Hepatocyte (in vitro differentiated cells): ENCODE data around the gene ERH. TPM values are rescaled to one million over a fixed set of nuclear protein-coding genes. Genes with fewer than 3 reads are reported as not detected.

ENCODE experiments used
- DNase-seq: peaks from one replicate; pipeline ENCODE4 v3.0.0-alpha.2; 2016; ENCODE audit warnings: low spot score
- H2AFZ ChIP-seq: fragments of 200-600 bp; sonication (generic); 2 replicates; pipeline ENCODE4 v1.6.0; 2016; ENCODE audit warnings: antibody characterized with exemption, mild to moderate bottlenecking
- H3K27ac ChIP-seq: fragments of 200-600 bp; sonication (generic); 2 replicates; pipeline ENCODE4 v1.5.1; 2016; ENCODE audit warnings: mild to moderate bottlenecking
- H3K27me3 ChIP-seq: fragments of 200-600 bp; sonication (generic); 2 replicates; pipeline ENCODE4 v1.6.1; 2016
- H3K36me3 ChIP-seq: fragments of 200-600 bp; sonication (generic); replicated peaks from 2 replicates; pipeline ENCODE4 v1.5.1; 2016; ENCODE audit warnings: low read depth; ENCODE audit not compliant: insufficient read depth
- H3K4me1 ChIP-seq: fragments of 200-600 bp; sonication (generic); 2 replicates; pipeline ENCODE4 v1.5.1; 2016; ENCODE audit warnings: mild to moderate bottlenecking, moderate library complexity; ENCODE audit not compliant: insufficient read depth
- H3K4me2 ChIP-seq: fragments of 200-600 bp; sonication (generic); 2 replicates; pipeline ENCODE4 v1.6.0; 2016
- H3K4me3 ChIP-seq: fragments of 200-600 bp; sonication (generic); 2 replicates; pipeline ENCODE4 v1.5.1; 2016; ENCODE audit warnings: mild to moderate bottlenecking
- H3K79me2 ChIP-seq: fragments of 200-600 bp; sonication (generic); 2 replicates; pipeline ENCODE4 v1.6.0; 2017; ENCODE audit warnings: mild to moderate bottlenecking
- H3K9me2 ChIP-seq: fragments of 200-600 bp; sonication (generic); replicated peaks from 2 replicates; pipeline ENCODE4 v1.6.0; 2017; ENCODE audit warnings: mild to moderate bottlenecking; ENCODE audit not compliant: insufficient read depth
- H3K9me3 ChIP-seq: fragments of 200-600 bp; sonication (generic); 2 replicates; pipeline ENCODE4 v1.5.1; 2016; ENCODE audit warnings: low read depth, mild to moderate bottlenecking
- H4K20me1 ChIP-seq: fragments of 200-600 bp; sonication (generic); 2 replicates; pipeline ENCODE4 v1.6.0; 2016; ENCODE audit warnings: mild to moderate bottlenecking; ENCODE audit not compliant: insufficient read depth, poor library complexity, severe bottlenecking
- EZH2 ChIP-seq: fragments of 200-600 bp; sonication (generic); IDR thresholded peaks from 2 replicates; pipeline ENCODE4 v1.6.1; 2016; ENCODE audit warnings: antibody characterized with exemption, mild to moderate bottlenecking, borderline replicate concordance
- EZH2phosphoT487 ChIP-seq: fragments of 200-600 bp; sonication (generic); IDR thresholded peaks from one replicate; pipeline ENCODE4 v1.6.1; 2018; ENCODE audit warnings: antibody characterized with exemption, mild to moderate bottlenecking, low read depth, moderate library complexity; ENCODE audit not compliant: unreplicated experiment, severe bottlenecking
- WGBS: methylation state at CpG from one replicate; pipeline ENCODE4 v1.1.6; 2016; ENCODE audit warnings: low lambda C conversion rate; ENCODE audit errors: missing lambda C conversion rate; 5-methylcytosine and 5-hydroxymethylcytosine counted together
- polyA plus RNA-seq: library from polyadenylated mRNA; unstranded; fragments of >200 nt; fragmentation: Nextera tagmentation; extraction: Ambion mirVana; gene quantifications from 2 replicates; pipeline ENCODE4 v1.2.1, GENCODE V29; 2016
- total RNA-seq: library from RNA; depleted of rRNA; stranded (reverse); fragments of >200 nt; gene quantifications from 2 replicates; pipeline ENCODE4 v1.2.3, GENCODE V29; 2014
- TF ChIP-seq, protein P1 (sequence below): fragments of 200-600 bp; sonication (generic); IDR thresholded peaks from 2 replicates; pipeline ENCODE4 v1.5.1; 2016; ENCODE audit warnings: antibody characterized with exemption, mild to moderate bottlenecking; ENCODE audit not compliant: poor library complexity

The ERH gene
- total and polyA plus RNA-seq, 2 experiments from 2014 or later, result 147 to 219 TPM

DNA sequence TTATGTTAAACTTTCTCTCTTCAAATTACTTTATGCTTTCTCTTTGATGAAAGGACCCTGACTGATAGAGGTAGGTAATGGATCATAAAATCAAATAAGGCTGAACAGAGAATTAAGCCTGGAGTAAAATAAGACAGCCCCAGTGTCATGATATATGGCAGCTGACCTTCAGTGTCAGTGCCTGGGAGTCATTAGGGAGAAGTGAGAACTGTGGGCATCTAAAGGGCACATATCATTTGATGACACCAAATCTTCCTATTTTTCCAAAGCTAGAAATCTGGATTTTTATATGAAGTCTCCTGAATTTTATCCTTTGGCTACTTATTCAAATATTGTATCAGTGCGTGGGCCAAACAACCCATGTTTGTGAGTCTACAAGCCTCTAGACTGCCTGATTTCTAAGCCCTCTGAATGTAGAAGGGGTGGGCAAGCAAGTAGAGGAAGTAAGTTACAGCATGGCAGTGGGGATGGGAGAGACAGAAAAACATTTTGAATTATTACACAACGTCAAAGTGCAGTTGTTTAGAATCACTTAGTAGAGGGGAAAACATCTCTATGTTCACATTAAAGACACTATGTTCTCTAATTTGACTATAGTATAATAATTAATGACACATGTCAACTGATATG is 10.3 kb upstream of the ERH start:
- Histone ChIP-seq H3K36me3 (no peaks in the 10 kb centered on the region), H3K27ac (no peak overlapping the region), H4K20me1 (peaks cover 39% of the 10 kb centered on the region), H3K4me3 (no peak overlapping the region), H3K27me3 (no peaks in the 10 kb centered on the region), H2AFZ (no peak overlapping the region), H3K4me2 (no peak overlapping the region), H3K9me2 (no peaks in the 10 kb centered on the region), H3K4me1 (no peaks in the 10 kb centered on the region), H3K79me2 (peaks cover 97% of the 10 kb centered on the region), H3K9me3 (no peaks in the 10 kb centered on the region)
- DNase-seq, result no peak
- no peak for TF ChIP-seq EZH2
- WGBS, result 90% methylated on average over 2 of the region's 2 CpGs

DNA sequence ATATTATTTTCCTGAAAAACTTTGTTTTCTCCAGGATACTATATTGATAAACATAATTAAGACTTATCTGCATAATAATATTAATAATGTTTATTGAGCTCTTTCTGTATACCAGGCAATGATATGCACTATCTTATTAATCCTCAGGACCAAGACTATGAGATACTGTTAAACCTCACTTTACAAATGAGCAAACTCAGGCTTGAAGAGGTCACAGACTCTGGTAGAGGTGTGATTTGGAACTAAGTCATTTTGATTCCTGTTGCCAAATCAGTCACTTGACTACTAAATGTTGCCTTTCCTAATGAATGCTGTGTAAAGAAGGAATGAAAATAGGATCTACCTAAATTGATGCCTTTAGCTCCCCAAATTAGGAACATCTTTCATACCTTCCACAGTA is 7.7 kb upstream of the ERH start:
- Histone ChIP-seq H3K36me3 (no peaks in the 10 kb centered on the region), H3K27ac (no peak overlapping the region), H3K4me3 (no peak overlapping the region), H3K79me2 (peaks cover 99% of the 10 kb centered on the region), H3K9me3 (no peaks in the 10 kb centered on the region), H3K4me1 (peaks cover 13% of the 10 kb centered on the region), H3K9me2 (no peaks in the 10 kb centered on the region), H3K4me2 (no peak overlapping the region), H3K27me3 (no peaks in the 10 kb centered on the region), H4K20me1 (peaks cover 41% of the 10 kb centered on the region), H2AFZ (no peak overlapping the region)
- no peak for DNase-seq
- TF ChIP-seq, protein P1, sequence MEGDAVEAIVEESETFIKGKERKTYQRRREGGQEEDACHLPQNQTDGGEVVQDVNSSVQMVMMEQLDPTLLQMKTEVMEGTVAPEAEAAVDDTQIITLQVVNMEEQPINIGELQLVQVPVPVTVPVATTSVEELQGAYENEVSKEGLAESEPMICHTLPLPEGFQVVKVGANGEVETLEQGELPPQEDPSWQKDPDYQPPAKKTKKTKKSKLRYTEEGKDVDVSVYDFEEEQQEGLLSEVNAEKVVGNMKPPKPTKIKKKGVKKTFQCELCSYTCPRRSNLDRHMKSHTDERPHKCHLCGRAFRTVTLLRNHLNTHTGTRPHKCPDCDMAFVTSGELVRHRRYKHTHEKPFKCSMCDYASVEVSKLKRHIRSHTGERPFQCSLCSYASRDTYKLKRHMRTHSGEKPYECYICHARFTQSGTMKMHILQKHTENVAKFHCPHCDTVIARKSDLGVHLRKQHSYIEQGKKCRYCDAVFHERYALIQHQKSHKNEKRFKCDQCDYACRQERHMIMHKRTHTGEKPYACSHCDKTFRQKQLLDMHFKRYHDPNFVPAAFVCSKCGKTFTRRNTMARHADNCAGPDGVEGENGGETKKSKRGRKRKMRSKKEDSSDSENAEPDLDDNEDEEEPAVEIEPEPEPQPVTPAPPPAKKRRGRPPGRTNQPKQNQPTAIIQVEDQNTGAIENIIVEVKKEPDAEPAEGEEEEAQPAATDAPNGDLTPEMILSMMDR, result no peak
- TF ChIP-seq EZH2 (no peak), EZH2phosphoT487 (no peak)

- 95% methylated on average over 5 of the region's 5 CpGs for WGBS
- H3K9me3 ChIP-seq, result no peaks in the 10 kb centered on the region
- H3K4me2 ChIP-seq, result no peak overlapping the region
- peaks cover 42% of the 10 kb centered on the region for H4K20me1 ChIP-seq
- H3K27me3 ChIP-seq, result no peaks in the 10 kb centered on the region
- DNase-seq, result no peak
- H3K27ac ChIP-seq, result no peak overlapping the region
- peaks cover 20% of the 10 kb centered on the region for H3K4me1 ChIP-seq
- H3K36me3 ChIP-seq, result no peaks in the 10 kb centered on the region
- no peaks in the 10 kb centered on the region for H3K9me2 ChIP-seq
- H2AFZ ChIP-seq, result no peak overlapping the region
- TF ChIP-seq EZH2, result no peak
- H3K79me2 ChIP-seq, result peaks cover 99% of the 10 kb centered on the region
- H3K4me3 ChIP-seq, result no peak overlapping the region
Observed at GRCh38 chr14:69404883-69405282, 6.8 kb upstream of the ERH start.

DNA sequence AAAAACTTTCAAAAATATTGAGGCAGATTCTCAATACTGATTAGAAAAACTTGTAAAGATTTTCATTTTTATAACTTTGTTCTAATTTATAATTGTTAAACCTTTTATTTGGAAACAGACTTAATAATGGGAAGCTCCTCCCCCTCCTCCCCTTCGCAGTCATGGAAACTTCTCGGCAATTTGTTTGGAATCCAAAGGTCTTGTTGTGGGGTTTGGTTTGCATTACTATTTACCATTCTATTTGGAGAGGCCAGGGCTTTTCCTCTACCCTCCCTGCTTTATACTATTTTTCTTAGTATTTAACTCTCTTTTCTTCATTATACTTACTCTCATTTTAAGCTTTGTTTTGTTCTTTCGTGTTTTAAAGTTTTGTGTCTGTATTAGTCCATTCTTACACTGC is 6.4 kb upstream of the ERH start:
- Histone ChIP-seq H3K9me3 (no peaks in the 10 kb centered on the region), H3K27me3 (no peaks in the 10 kb centered on the region), H3K4me2 (no peak overlapping the region), H4K20me1 (peaks cover 41% of the 10 kb centered on the region), H3K27ac (no peak overlapping the region), H3K79me2 (peaks cover 99% of the 10 kb centered on the region), H3K36me3 (no peaks in the 10 kb centered on the region), H3K4me1 (peaks cover 24% of the 10 kb centered on the region), H2AFZ (no peak overlapping the region), H3K9me2 (no peaks in the 10 kb centered on the region), H3K4me3 (no peak overlapping the region)
- WGBS, result 91% methylated on average over 3 of the region's 3 CpGs
- TF ChIP-seq EZH2phosphoT487, result no peak
- no peak for TF ChIP-seq EZH2
- TF ChIP-seq, protein P1, result no peak
- DNase-seq, result no peak
